Measurements from ENCODE around the gene UBE2D2.
"Not testable (repeated sequence)": the region's sequence is repeated elsewhere in the genome, so short reads cannot be mapped to it uniquely, and the experiment has no call there.

The UBE2D2 gene

GRCh38 chr5:139549162-139549894 is 11.8 kb upstream of the UBE2D2 start:
- no peak for DNase-seq

GRCh38 chr5:139550051-139550872 is 10.9 kb upstream of the UBE2D2 start:
- DNase-seq, result not testable (repeated sequence)

- no peak for DNase-seq
These were observed 9.8 kb upstream of the UBE2D2 start for GRCh38 chr5:139551191-139551889.

- no peak for DNase-seq
These were observed 8.1 kb upstream of the UBE2D2 start for GRCh38 chr5:139552893-139553575.

- DNase-seq, result no peak
These were observed 6.9 kb upstream of the UBE2D2 start for GRCh38 chr5:139554264-139554663.

- DNase-seq, result no peak
These were observed 3.3 kb upstream of the UBE2D2 start for GRCh38 chr5:139557811-139558210.

- DNase-seq, result peak; percentile 64
These were observed 714 bp downstream of the UBE2D2 start for GRCh38 chr5:139561655-139562451.

- no peak for DNase-seq
These were observed 1.7 kb downstream of the UBE2D2 start for GRCh38 chr5:139562847-139563246.

GRCh38 chr5:139565411-139566305 is 4.5 kb downstream of the UBE2D2 start:
- DNase-seq, result no peak

GRCh38 chr5:139566611-139567010 is 5.5 kb downstream of the UBE2D2 start:
- DNase-seq, result no peak

GRCh38 chr5:139569270-139569955 is 8.3 kb downstream of the UBE2D2 start:
- no peak for DNase-seq

GRCh38 chr5:139571543-139571942 is 10.4 kb downstream of the UBE2D2 start:
- DNase-seq, result no peak

GRCh38 chr5:139571966-139572365 is 10.8 kb downstream of the UBE2D2 start:
- no peak for DNase-seq

- DNase-seq, result no peak
These were observed 13.6 kb downstream of the UBE2D2 start for GRCh38 chr5:139574641-139575312.

GRCh38 chr5:139575313-139575646 is 14.1 kb downstream of the UBE2D2 start:
- DNase-seq, result no peak

GRCh38 chr5:139575751-139576150 is 14.6 kb downstream of the UBE2D2 start:
- DNase-seq, result no peak

GRCh38 chr5:139577689-139578290 is 16.7 kb downstream of the UBE2D2 start:
- no peak for DNase-seq

- no peak for DNase-seq
These were observed 17.2 kb downstream of the UBE2D2 start for GRCh38 chr5:139578325-139578724.

GRCh38 chr5:139582181-139582580 is 21.0 kb downstream of the UBE2D2 start:
- not testable (repeated sequence) for DNase-seq

- no peak for DNase-seq
These were observed 23.0 kb downstream of the UBE2D2 start for GRCh38 chr5:139584137-139584536.
